Activated CD8-positive, alpha-beta memory T cell treated with anti-CD3 and anti-CD28 coated beads for 1 hour (primary cell): ENCODE measurements around the gene ACTR1B.
"Not testable (repeated sequence)": the region's sequence is repeated elsewhere in the genome, so short reads cannot be mapped to it uniquely, and the experiment has no call there.

ENCODE experiments used
- DNase-seq, 2 donors: peaks; one replicate each; pipeline ENCODE4 v3.0.0-alpha.2; 2020; ENCODE audit warnings: low read depth in 1 of 2; ENCODE audit errors: extremely low read depth in 1 of 2

ACTR1B gene

GRCh38 chr2:97663962-97664635 is at the start of gene ACTR1B:
Gene ACTR1B (minus strand): TSS chr2:97664044. CDS start chr2:97663890, 154 bp downstream.
- DNase-seq, result peak; percentile 94 to 95

- peak in 1 of 2 donors; percentile 41 for DNase-seq
These were observed 49.0 kb upstream of the ACTR1B start for GRCh38 chr2:97712693-97713295.

- not testable (repeated sequence) for DNase-seq
These were observed 48.3 kb upstream of the ACTR1B start for GRCh38 chr2:97712175-97712574.

- no peak for DNase-seq
These were observed 47.5 kb upstream of the ACTR1B start for GRCh38 chr2:97711394-97711711.

GRCh38 chr2:97708608-97709007 is 44.8 kb upstream of the ACTR1B start:
- no peak for DNase-seq

- DNase-seq, result no peak
These were observed 44.2 kb upstream of the ACTR1B start for GRCh38 chr2:97708048-97708380.

GRCh38 chr2:97707362-97708047 is 43.7 kb upstream of the ACTR1B start:
- no peak for DNase-seq

- no peak for DNase-seq
These were observed 43.0 kb upstream of the ACTR1B start for GRCh38 chr2:97706708-97707345.

GRCh38 chr2:97706112-97706511 is 42.3 kb upstream of the ACTR1B start:
- DNase-seq, result no peak

GRCh38 chr2:97704989-97705388 is 41.1 kb upstream of the ACTR1B start:
- DNase-seq, result no peak

GRCh38 chr2:97703741-97704140 is 39.9 kb upstream of the ACTR1B start:
- no peak for DNase-seq

- DNase-seq, result no peak
These were observed 39.1 kb upstream of the ACTR1B start for GRCh38 chr2:97702731-97703470.

- no peak for DNase-seq
These were observed 38.1 kb upstream of the ACTR1B start for GRCh38 chr2:97701851-97702465.

GRCh38 chr2:97701186-97701585 is 37.3 kb upstream of the ACTR1B start:
- DNase-seq, result no peak

- DNase-seq, result peak in 1 of 2 donors; percentile 46
These were observed 36.1 kb upstream of the ACTR1B start for GRCh38 chr2:97699765-97700444.

- no peak for DNase-seq
These were observed 34.7 kb upstream of the ACTR1B start for GRCh38 chr2:97698530-97698929.

- DNase-seq, result peak; percentile 86 to 96
These were observed 33.7 kb upstream of the ACTR1B start for GRCh38 chr2:97697252-97698235.

- no peak for DNase-seq
These were observed 31.9 kb upstream of the ACTR1B start for GRCh38 chr2:97695744-97696143.

GRCh38 chr2:97693476-97693875 is 29.6 kb upstream of the ACTR1B start:
- no peak for DNase-seq
